Left renal pelvis (tissue), 4 donors: ENCODE data around the gene E4F1. TPM values are rescaled to one million over a fixed set of nuclear protein-coding genes. Genes with fewer than 3 reads are reported as not detected.

Experiments used
- DNase-seq, 4 donors: peaks; one replicate each; pipeline ENCODE4 v3.0.0-alpha.2; 2013; ENCODE audit warnings: low read depth in 4 of 4, low spot score in 3 of 4
- polyA plus RNA-seq, 4 donors: library from polyadenylated mRNA; unstranded; fragments of 120-200 nt; gene quantifications; one replicate each; pipeline ENCODE4 v1.2.1, GENCODE V29; 2013; ENCODE audit not compliant: insufficient read length in 4 of 4

Gene E4F1
- 10 to 100 TPM; 13.8 to 24.3 (median 15.7) TPM for polyA plus RNA-seq

GRCh38 chr16:2223221-2223941 lies at the start of gene E4F1:
TSS of gene E4F1 (plus strand) at chr16:2223591. CDS start at chr16:2223614, 23 bp downstream.
- peak; percentile 94 to 97 (median 97) for DNase-seq

- no peak for DNase-seq
These were observed 49.5 kb upstream of the E4F1 start for GRCh38 chr16:2173916-2174315.

GRCh38 chr16:2174396-2175131 lies 48.8 kb upstream of the E4F1 start:
- DNase-seq = no peak

- no peak for DNase-seq
These were observed 47.9 kb upstream of the E4F1 start for GRCh38 chr16:2175454-2175853.

GRCh38 chr16:2176047-2176446 lies 47.3 kb upstream of the E4F1 start:
- DNase-seq = no peak

- no peak for DNase-seq
These were observed 46.3 kb upstream of the E4F1 start for GRCh38 chr16:2177101-2177500.

- DNase-seq = no peak
These were observed 45.8 kb upstream of the E4F1 start for GRCh38 chr16:2177561-2177960.

GRCh38 chr16:2178321-2179106 lies 44.9 kb upstream of the E4F1 start:
- no peak for DNase-seq

- no peak for DNase-seq
These were observed 44.3 kb upstream of the E4F1 start for GRCh38 chr16:2179107-2179501.

- DNase-seq = no peak
These were observed 43.8 kb upstream of the E4F1 start for GRCh38 chr16:2179576-2179975.

GRCh38 chr16:2180461-2180860 lies 42.9 kb upstream of the E4F1 start:
- no peak for DNase-seq

GRCh38 chr16:2180962-2181923 lies 42.1 kb upstream of the E4F1 start:
- DNase-seq = no peak

GRCh38 chr16:2181952-2182351 lies 41.4 kb upstream of the E4F1 start:
- no peak for DNase-seq

- no peak for DNase-seq
These were observed 39.7 kb upstream of the E4F1 start for GRCh38 chr16:2183671-2184070.

- no peak for DNase-seq
These were observed 39.0 kb upstream of the E4F1 start for GRCh38 chr16:2184346-2184745.

GRCh38 chr16:2184962-2185361 lies 38.4 kb upstream of the E4F1 start:
- DNase-seq = no peak

GRCh38 chr16:2186064-2186463 lies 37.3 kb upstream of the E4F1 start:
- DNase-seq = no peak

- DNase-seq = no peak
These were observed 36.9 kb upstream of the E4F1 start for GRCh38 chr16:2186505-2186904.

- no peak for DNase-seq
These were observed 36.2 kb upstream of the E4F1 start for GRCh38 chr16:2187212-2187611.

GRCh38 chr16:2188395-2188794 lies 35.0 kb upstream of the E4F1 start:
- DNase-seq = no peak
